Heart left ventricle (tissue), 13 donors: ENCODE data around the gene BAIAP2L1.

ENCODE experiments used
- POLR2A ChIP-seq, 2 donors: fragments of 450-650 bp; IDR thresholded peaks; one replicate each; pipeline ENCODE4 v1.6.1; 2017; ENCODE audit warnings: antibody characterized with exemption in 2 of 2, mild to moderate bottlenecking in 2 of 2, moderate library complexity in 2 of 2
- TF ChIP-seq, protein P1 (sequence below), 12 donors: fragments of 200-600 bp; sonication (generic) in 4 of 12; IDR thresholded peaks; one replicate each; pipeline versions ENCODE4 v1.5.0 to v1.8.0; 2018 to 2022; ENCODE audit warnings: antibody characterized with exemption in 12 of 12, mild to moderate bottlenecking in 5 of 12
- donor health status: ischemic (EF 13 %, LVEDD 7.1; RV severe dilation, severe dysfunction).
- donor health status: DM: no; HTN: yes; CAD: no.
- donor health status: DM: no; HTN: no; CAD: no.
- donor health status: ischemic (EF 25% LVEDD 6.9; RV normal size, moderate dysfunction).
- donor health status: ischemic (EF 25% LVEDD 5.7; RV mildly dilated, moderate dysfunction).
- donor health status: ischemic (EF 35%, LVEDD 5.7; RV mildly dilated, moderate dysfunction).
- donor health status: nonischemic (EF 11% LVEDD 7.7; RV severe dilation, severe dysfunction).
- donor health status: DM: yes; HTN: yes; CAD: no.
- donor health status: PGD.
- donor health status: ischemic (EF 29% LVEDD 5.4; RV normal size, mild dysfunction).
- donor health status: nonischemic (EF 23%, LVEDD 6.1; RV moderate dilation, normal function).

DNA sequence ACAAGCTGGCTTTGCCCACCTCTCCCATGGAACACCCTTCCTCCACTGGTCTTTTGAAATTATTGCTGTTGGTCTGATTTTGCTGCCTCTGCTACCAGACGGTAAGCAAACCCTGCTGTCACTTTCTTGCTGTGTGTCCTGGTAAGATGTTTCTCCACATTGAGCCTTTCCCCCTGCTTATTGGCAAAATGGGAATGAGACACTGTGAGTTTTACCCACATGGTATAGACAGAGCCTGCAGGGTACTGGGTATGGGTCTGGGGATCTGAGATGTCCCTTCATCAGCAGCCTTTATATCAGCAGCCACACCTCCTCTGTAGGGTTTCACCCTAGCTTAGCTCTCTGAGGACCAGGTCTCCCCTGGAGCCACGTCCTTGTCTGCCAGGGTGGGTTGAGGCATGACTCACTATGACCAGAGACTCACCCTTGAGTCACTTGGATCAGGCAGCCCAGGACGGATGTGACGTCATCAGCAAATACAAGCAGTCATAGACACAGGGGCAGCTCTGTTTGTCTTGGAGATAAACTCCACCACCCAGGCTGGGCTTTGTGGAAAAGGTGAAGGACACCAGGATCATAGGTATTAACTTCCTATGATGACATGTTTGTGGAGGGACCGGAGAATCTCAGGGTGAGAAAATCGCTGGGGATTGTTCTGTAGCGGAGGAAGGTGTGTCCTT is 17.9 kb upstream of the BAIAP2L1 start:
- TF ChIP-seq, protein P1, sequence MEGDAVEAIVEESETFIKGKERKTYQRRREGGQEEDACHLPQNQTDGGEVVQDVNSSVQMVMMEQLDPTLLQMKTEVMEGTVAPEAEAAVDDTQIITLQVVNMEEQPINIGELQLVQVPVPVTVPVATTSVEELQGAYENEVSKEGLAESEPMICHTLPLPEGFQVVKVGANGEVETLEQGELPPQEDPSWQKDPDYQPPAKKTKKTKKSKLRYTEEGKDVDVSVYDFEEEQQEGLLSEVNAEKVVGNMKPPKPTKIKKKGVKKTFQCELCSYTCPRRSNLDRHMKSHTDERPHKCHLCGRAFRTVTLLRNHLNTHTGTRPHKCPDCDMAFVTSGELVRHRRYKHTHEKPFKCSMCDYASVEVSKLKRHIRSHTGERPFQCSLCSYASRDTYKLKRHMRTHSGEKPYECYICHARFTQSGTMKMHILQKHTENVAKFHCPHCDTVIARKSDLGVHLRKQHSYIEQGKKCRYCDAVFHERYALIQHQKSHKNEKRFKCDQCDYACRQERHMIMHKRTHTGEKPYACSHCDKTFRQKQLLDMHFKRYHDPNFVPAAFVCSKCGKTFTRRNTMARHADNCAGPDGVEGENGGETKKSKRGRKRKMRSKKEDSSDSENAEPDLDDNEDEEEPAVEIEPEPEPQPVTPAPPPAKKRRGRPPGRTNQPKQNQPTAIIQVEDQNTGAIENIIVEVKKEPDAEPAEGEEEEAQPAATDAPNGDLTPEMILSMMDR (IDR thresholded peaks at IDR 0.05), result no peak
- TF ChIP-seq POLR2A (IDR thresholded peaks at IDR 0.05), result no peak
